T-helper 1 cell treated with Interleukin-12 subunit alpha and Interleukin-12 subunit beta and Interleukin-4 antibody, amounts not matched to agents 30 μg/mL and 1 μg/mL, for 36 hours (primary cell): ENCODE data around the gene INKA1.
A peak's percentile ranks its signal among the peaks of the same experiment; 100 is the strongest.
"Not testable (repeated sequence)": the region's sequence is repeated elsewhere in the genome, so short reads cannot be mapped to it uniquely, and the experiment has no call there.

ENCODE experiments used
- H3K27ac Mint-ChIP-seq: one replicate; pipeline ENCODE4 v1.8.0; 2021; ENCODE audit warnings: mild to moderate bottlenecking, mixed read lengths
- H3K27me3 Mint-ChIP-seq: one replicate; pipeline ENCODE4 v1.8.0; 2021; ENCODE audit warnings: low read depth, mixed read lengths
- H3K36me3 Mint-ChIP-seq: one replicate; pipeline ENCODE4 v1.8.0; 2021; ENCODE audit warnings: low read depth, mixed read lengths
- H3K4me1 Mint-ChIP-seq: one replicate; pipeline ENCODE4 v1.8.0; 2021; ENCODE audit warnings: low read depth, mixed read lengths
- H3K4me3 Mint-ChIP-seq: one replicate; pipeline ENCODE4 v1.8.0; 2021; ENCODE audit warnings: mild to moderate bottlenecking, moderate library complexity, mixed read lengths
- H3K9me3 Mint-ChIP-seq: one replicate; pipeline ENCODE4 v1.8.0; 2021; ENCODE audit warnings: mixed read lengths

INKA1 gene

DNA sequence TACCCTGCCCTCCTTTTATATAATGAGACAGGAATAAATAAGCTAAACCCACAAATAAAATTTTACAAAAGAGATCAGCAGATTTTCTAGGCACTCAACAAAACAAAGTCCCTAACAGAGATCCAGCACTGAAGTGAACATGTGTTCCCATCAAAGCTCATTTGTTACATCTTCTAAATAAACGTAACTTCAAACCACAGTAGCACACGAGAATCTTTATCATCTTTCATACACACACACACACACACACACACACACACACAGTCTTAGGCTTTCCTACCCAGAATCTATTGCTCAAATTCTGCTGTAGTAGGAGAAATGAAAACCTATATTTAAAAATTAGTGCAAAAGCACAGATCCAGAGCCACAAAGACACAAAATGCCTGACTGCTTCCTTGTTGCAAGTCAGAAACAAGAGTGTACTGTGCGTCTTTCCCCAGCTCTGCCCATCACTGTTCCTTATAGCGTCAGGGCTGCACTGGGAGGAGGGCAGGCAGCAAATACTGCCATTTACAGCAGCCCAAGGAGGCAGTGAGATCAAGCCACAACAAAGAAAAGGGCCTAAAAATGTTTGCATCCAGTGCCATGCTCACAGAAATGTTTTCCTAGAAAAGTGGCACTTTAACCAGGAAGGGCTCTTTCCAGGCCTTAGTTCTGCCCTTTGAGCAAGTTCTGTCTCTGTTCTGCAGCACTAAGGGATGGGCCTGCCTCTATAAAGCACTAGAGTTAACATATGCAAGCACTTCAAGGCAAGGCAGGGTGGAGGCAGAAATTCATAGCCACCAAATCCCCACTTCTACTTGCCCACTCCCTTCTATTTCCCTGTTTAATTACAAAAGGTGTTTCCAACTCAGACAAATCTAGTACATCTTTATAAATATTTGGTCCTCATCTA lies 22.7 kb upstream of the INKA1 start:
- no peak overlapping the region for H3K27ac Mint-ChIP-seq
- peaks cover 14% of the 10 kb centered on the region for H3K4me1 Mint-ChIP-seq
- no peaks in the 10 kb centered on the region for H3K27me3 Mint-ChIP-seq
- H3K9me3 Mint-ChIP-seq: no peaks in the 10 kb centered on the region
- no peak overlapping the region for H3K4me3 Mint-ChIP-seq
- peaks cover 22% of the 10 kb centered on the region for H3K36me3 Mint-ChIP-seq

DNA sequence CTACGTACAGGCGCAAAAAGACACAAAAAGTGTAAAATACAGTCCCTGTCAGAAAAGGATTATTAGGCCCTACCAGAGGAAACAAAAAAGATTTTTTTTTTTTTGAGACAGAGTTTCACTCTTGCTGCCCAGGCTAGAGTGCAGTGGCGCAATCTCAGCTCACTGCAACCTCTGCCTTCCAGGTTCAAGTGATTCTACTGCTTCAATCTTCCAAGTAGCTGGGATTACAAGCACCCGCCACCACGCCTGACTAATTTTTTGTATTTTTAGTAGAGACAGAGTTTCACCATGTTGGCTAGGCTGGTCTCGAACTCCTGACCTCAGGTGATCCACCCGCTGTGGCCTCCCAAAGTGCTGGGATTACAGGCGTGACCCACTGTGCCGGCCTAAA lies 22.1 kb upstream of the INKA1 start:
- not testable (repeated sequence) for H3K27me3 Mint-ChIP-seq, H3K9me3 Mint-ChIP-seq, H3K4me3 Mint-ChIP-seq, H3K27ac Mint-ChIP-seq
- Mint-ChIP-seq H3K36me3 (peaks cover 26% of the 10 kb centered on the region), H3K4me1 (peaks cover 18% of the 10 kb centered on the region)

GRCh38 chr3:49781415-49782199 lies 21.5 kb upstream of the INKA1 start:
- H3K9me3 Mint-ChIP-seq: no peaks in the 10 kb centered on the region
- H3K4me1 Mint-ChIP-seq: peaks cover 19% of the 10 kb centered on the region
- no peak overlapping the region for H3K4me3 Mint-ChIP-seq
- no peaks in the 10 kb centered on the region for H3K27me3 Mint-ChIP-seq
- H3K27ac Mint-ChIP-seq: no peak overlapping the region
- peaks cover 26% of the 10 kb centered on the region for H3K36me3 Mint-ChIP-seq

- H3K27me3 Mint-ChIP-seq, H3K4me3 Mint-ChIP-seq, H3K9me3 Mint-ChIP-seq: not testable (repeated sequence)
- Mint-ChIP-seq H3K4me1 (peaks cover 24% of the 10 kb centered on the region), H3K27ac (peak overlapping the region; percentile 18), H3K36me3 (peaks cover 26% of the 10 kb centered on the region)
Measured at GRCh38 chr3:49782277-49782676, 20.8 kb upstream of the INKA1 start.

GRCh38 chr3:49785565-49786356 lies 17.3 kb upstream of the INKA1 start:
- Mint-ChIP-seq H3K27ac (peak overlapping the region; percentile 87), H3K9me3 (no peaks in the 10 kb centered on the region), H3K36me3 (peaks cover 15% of the 10 kb centered on the region), H3K4me1 (peaks cover 20% of the 10 kb centered on the region), H3K4me3 (peak overlapping the region; percentile 88), H3K27me3 (no peaks in the 10 kb centered on the region)

GRCh38 chr3:49786357-49787181 lies 16.5 kb upstream of the INKA1 start, which contains the start of gene IP6K1:
Gene IP6K1, minus strand, starts transcription at chr3:49786542. Its CDS starts 38,502 bp downstream, at chr3:49748040.
- Mint-ChIP-seq H3K4me1 (peaks cover 19% of the 10 kb centered on the region), H3K27ac (peak within 1 kb of the TSS; percentile 95), H3K4me3 (peak within 1 kb of the TSS; percentile 88)

DNA sequence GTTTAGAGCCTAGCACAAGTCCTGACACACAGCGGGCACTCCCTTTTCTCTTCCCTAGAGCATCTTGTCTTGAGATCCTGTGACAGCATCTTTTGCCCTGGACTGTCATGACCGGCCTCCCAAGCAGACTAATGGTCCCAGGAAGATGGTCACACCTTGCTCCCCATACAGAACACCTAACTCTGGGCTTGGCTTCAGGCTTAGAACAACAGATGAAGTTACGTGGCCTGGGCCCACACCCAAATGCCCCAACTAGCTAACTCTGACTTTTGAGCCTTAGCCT lies 15.9 kb upstream of the INKA1 start:
- peaks cover 11% of the 10 kb centered on the region for H3K36me3 Mint-ChIP-seq
- peak overlapping the region; percentile 88 for H3K4me3 Mint-ChIP-seq
- peaks cover 4% of the 10 kb centered on the region for H3K27me3 Mint-ChIP-seq
- H3K27ac Mint-ChIP-seq: peak overlapping the region; percentile 95
- peaks cover 19% of the 10 kb centered on the region for H3K4me1 Mint-ChIP-seq
- no peaks in the 10 kb centered on the region for H3K9me3 Mint-ChIP-seq

More at GRCh38 chr3:49786357-49787181, 16.5 kb upstream of the INKA1 start, which contains the start of gene IP6K1:
- H3K36me3 Mint-ChIP-seq: peaks cover 11% of the 10 kb centered on the region
- H3K27me3 Mint-ChIP-seq: peaks cover 4% of the 10 kb centered on the region
- no peaks in the 10 kb centered on the region for H3K9me3 Mint-ChIP-seq

- Mint-ChIP-seq H3K9me3 (no peaks in the 10 kb centered on the region), H3K4me1 (peaks cover 19% of the 10 kb centered on the region), H3K27me3 (peaks cover 4% of the 10 kb centered on the region), H3K36me3 (peaks cover 11% of the 10 kb centered on the region), H3K4me3 (peak overlapping the region; percentile 88), H3K27ac (peak overlapping the region; percentile 95)
Measured at GRCh38 chr3:49787536-49787935, 15.5 kb upstream of the INKA1 start.

DNA sequence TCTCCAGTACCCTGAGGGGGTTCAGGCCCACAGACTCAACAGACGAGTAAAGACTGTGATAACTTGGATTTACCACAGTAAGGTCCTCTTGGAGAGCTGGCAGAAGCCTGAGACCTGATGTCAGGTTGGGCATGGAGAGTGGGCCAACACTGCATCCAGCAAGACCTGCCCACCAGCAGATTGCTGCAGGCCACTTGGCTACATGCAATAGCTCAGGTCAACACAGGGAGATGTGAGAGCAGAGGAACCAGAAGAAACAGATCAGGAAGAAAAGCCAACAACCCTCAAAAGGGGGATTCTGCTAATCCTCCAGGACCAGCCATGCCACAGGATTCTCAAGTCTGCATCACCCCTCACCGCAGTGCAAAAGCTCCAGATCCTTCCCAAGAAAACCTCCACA lies 15.0 kb upstream of the INKA1 start:
- Mint-ChIP-seq H3K4me1 (peaks cover 19% of the 10 kb centered on the region), H3K4me3 (no peak overlapping the region), H3K36me3 (peaks cover 11% of the 10 kb centered on the region), H3K9me3 (no peaks in the 10 kb centered on the region), H3K27me3 (peaks cover 4% of the 10 kb centered on the region), H3K27ac (no peak overlapping the region)

- Mint-ChIP-seq H3K36me3 (no peaks in the 10 kb centered on the region), H3K4me1 (peaks cover 11% of the 10 kb centered on the region), H3K4me3 (no peak overlapping the region), H3K27me3 (peaks cover 4% of the 10 kb centered on the region), H3K9me3 (no peaks in the 10 kb centered on the region), H3K27ac (no peak overlapping the region)
Measured at GRCh38 chr3:49790626-49791411, 12.2 kb upstream of the INKA1 start.

- Mint-ChIP-seq H3K4me3 (no peak overlapping the region), H3K4me1 (peaks cover 10% of the 10 kb centered on the region), H3K36me3 (no peaks in the 10 kb centered on the region), H3K9me3 (no peaks in the 10 kb centered on the region), H3K27me3 (peaks cover 4% of the 10 kb centered on the region), H3K27ac (no peak overlapping the region)
Measured at GRCh38 chr3:49791571-49791970, 11.5 kb upstream of the INKA1 start.

DNA sequence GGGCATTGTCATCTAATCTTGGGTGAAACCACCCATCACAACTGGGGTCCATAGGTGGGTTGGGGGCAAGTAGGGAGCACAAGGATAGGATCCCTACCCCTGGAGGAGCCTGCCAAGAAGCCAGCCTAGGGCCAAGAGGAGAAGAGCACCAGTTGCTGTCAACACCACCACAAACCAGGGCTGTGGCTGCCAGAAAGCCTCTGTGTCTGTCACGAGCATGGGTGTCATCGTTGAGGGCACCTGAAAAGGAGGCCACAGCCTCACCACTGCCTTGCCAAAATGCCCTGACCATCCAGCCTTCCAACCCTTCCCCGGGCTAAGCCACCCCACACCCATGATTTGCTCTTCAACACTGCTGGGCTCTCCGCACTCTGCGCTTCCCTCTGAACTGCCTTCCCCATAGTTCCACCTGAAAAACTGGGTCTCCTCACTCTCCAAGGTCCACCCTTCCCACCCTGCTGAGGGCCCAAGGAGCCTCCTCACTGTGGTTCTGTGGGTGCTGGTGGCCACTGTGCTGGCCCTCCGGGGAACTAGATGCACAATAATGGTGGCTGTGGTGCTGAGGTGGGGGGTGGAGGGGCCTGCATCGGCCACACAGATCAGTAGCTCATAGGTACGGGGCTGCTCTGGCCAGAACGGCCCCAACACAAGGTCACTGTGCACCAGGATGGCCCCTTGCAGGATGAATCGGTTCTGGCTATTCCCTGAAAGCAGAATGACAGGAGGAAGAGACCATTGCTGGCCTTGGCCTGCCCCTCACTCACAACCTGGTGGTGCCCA lies 10.5 kb upstream of the INKA1 start:
- Mint-ChIP-seq H3K27ac (no peak overlapping the region), H3K27me3 (peaks cover 4% of the 10 kb centered on the region), H3K4me1 (peaks cover 4% of the 10 kb centered on the region)

More for the DNA sequence above, 10.5 kb upstream of the INKA1 start:
- Mint-ChIP-seq H3K4me3 (no peak overlapping the region), H3K9me3 (no peaks in the 10 kb centered on the region), H3K36me3 (no peaks in the 10 kb centered on the region)
